Measurements from ENCODE around the gene NGEF.

- TF ChIP-seq POLR2AphosphoS5 (IDR thresholded peaks at IDR 0.05) (no peak), CTCF (IDR thresholded peaks at IDR 0.05) (no peak)
Measured at GRCh38 chr2:232859385-232859916, 153.6 kb downstream of the NGEF start.

Measured in suprapubic skin (tissue), 3 donors.